Measurements from ENCODE around the gene ATM.

The ATM gene, protein sequence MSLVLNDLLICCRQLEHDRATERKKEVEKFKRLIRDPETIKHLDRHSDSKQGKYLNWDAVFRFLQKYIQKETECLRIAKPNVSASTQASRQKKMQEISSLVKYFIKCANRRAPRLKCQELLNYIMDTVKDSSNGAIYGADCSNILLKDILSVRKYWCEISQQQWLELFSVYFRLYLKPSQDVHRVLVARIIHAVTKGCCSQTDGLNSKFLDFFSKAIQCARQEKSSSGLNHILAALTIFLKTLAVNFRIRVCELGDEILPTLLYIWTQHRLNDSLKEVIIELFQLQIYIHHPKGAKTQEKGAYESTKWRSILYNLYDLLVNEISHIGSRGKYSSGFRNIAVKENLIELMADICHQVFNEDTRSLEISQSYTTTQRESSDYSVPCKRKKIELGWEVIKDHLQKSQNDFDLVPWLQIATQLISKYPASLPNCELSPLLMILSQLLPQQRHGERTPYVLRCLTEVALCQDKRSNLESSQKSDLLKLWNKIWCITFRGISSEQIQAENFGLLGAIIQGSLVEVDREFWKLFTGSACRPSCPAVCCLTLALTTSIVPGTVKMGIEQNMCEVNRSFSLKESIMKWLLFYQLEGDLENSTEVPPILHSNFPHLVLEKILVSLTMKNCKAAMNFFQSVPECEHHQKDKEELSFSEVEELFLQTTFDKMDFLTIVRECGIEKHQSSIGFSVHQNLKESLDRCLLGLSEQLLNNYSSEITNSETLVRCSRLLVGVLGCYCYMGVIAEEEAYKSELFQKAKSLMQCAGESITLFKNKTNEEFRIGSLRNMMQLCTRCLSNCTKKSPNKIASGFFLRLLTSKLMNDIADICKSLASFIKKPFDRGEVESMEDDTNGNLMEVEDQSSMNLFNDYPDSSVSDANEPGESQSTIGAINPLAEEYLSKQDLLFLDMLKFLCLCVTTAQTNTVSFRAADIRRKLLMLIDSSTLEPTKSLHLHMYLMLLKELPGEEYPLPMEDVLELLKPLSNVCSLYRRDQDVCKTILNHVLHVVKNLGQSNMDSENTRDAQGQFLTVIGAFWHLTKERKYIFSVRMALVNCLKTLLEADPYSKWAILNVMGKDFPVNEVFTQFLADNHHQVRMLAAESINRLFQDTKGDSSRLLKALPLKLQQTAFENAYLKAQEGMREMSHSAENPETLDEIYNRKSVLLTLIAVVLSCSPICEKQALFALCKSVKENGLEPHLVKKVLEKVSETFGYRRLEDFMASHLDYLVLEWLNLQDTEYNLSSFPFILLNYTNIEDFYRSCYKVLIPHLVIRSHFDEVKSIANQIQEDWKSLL (N-terminal part only)

DNA sequence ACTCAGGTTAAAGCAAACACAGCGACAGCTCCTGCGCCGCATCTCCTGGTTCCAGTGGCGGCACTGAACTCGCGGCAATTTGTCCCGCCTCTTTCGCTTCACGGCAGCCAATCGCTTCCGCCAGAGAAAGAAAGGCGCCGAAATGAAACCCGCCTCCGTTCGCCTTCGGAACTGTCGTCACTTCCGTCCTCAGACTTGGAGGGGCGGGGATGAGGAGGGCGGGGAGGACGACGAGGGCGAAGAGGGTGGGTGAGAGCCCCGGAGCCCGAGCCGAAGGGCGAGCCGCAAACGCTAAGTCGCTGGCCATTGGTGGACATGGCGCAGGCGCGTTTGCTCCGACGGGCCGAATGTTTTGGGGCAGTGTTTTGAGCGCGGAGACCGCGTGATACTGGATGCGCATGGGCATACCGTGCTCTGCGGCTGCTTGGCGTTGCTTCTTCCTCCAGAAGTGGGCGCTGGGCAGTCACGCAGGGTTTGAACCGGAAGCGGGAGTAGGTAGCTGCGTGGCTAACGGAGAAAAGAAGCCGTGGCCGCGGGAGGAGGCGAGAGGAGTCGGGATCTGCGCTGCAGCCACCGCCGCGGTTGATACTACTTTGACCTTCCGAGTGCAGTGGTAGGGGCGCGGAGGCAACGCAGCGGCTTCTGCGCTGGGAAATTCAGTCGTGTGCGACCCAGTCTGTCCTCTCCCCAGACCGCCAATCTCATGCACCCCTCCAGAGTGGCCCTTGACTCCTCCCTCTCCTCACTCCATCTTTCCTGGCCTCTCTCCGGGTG is at the start of gene ATM, which contains the start of gene NPAT:
ATM (plus strand) TSS at position 494 of the 774 bp plus-strand sequence. CDS start 4,558 bp downstream, outside the sequence.
NPAT (minus strand) TSS at position 65 of the 774 bp plus-strand sequence. CDS start 102 bp downstream, outside the sequence.
- Histone ChIP-seq H3K4me3 (ENCODE audit: low read length, poor library complexity, severe bottlenecking) (peak within 1 kb of the TSS; percentile 96), H2AFZ (ENCODE audit: low read length) (peak within 1 kb of the TSS; percentile 95), H3F3A (ENCODE audit: low read depth) (no peaks in the 10 kb centered on the region), H3K9me3 (ENCODE audit: insufficient read depth, low read depth, low read length) (no peaks in the 10 kb centered on the region), H3K27me3 (ENCODE audit: insufficient read depth, low read length, poor library complexity, severe bottlenecking) (no peaks in the 10 kb centered on the region), H3K36me3 (ENCODE audit: insufficient read depth, low read length) (no peaks in the 10 kb centered on the region), H3K4me1 (ENCODE audit: insufficient read depth, low read length, poor library complexity, severe bottlenecking) (peaks cover 60% of the 10 kb centered on the region), H3K4me2 (ENCODE audit: low read depth, low read length, poor library complexity, severe bottlenecking) (peak within 1 kb of the TSS; percentile 93), H3K9ac (ENCODE audit: low read depth, low read length, poor library complexity, severe bottlenecking) (peak within 1 kb of the TSS; percentile 94), H3K79me2 (ENCODE audit: insufficient read depth, low read length) (peaks cover 81% of the 10 kb centered on the region), H3K9me2 (replicated peaks; ENCODE audit: low read depth, low read length) (no peaks in the 10 kb centered on the region), H4K20me1 (ENCODE audit: insufficient read depth, low read length, poor library complexity, severe bottlenecking) (peaks cover 57% of the 10 kb centered on the region)
- TF ChIP-seq EZH2phosphoT487 (IDR thresholded peaks at IDR 0.05; ENCODE audit: borderline replicate concordance) (no peak), CTCF (conservative IDR thresholded peaks at IDR 0.05; ENCODE audit: low read length) (peak; percentile 76)

- TF ChIP-seq CTCF (conservative IDR thresholded peaks at IDR 0.05; ENCODE audit: low read length): no peak
- TF ChIP-seq EZH2phosphoT487 (IDR thresholded peaks at IDR 0.05; ENCODE audit: borderline replicate concordance): no peak
- no peak overlapping the region for H3K9ac ChIP-seq (ENCODE audit: low read depth, low read length, poor library complexity, severe bottlenecking)
- H3K9me2 ChIP-seq (replicated peaks; ENCODE audit: low read depth, low read length): no peaks in the 10 kb centered on the region
- H3K9me3 ChIP-seq (ENCODE audit: insufficient read depth, low read depth, low read length): no peaks in the 10 kb centered on the region
- no peaks in the 10 kb centered on the region for H4K20me1 ChIP-seq (ENCODE audit: insufficient read depth, low read length, poor library complexity, severe bottlenecking)
- H3K79me2 ChIP-seq (ENCODE audit: insufficient read depth, low read length): no peaks in the 10 kb centered on the region
- H3K4me2 ChIP-seq (ENCODE audit: low read depth, low read length, poor library complexity, severe bottlenecking): no peak overlapping the region
- no peak overlapping the region for H3K4me3 ChIP-seq (ENCODE audit: low read length, poor library complexity, severe bottlenecking)
- no peaks in the 10 kb centered on the region for H3K4me1 ChIP-seq (ENCODE audit: insufficient read depth, low read length, poor library complexity, severe bottlenecking)
- H3K27me3 ChIP-seq (ENCODE audit: insufficient read depth, low read length, poor library complexity, severe bottlenecking): no peaks in the 10 kb centered on the region
- H3K36me3 ChIP-seq (ENCODE audit: insufficient read depth, low read length): peaks cover 73% of the 10 kb centered on the region
- no peak overlapping the region for H2AFZ ChIP-seq (ENCODE audit: low read length)
- H3F3A ChIP-seq (ENCODE audit: low read depth): no peaks in the 10 kb centered on the region
Measured at GRCh38 chr11:108177570-108177969, 45.3 kb upstream of the ATM start.

Measured in Loucy (cell line).